Ectodermal cell (in vitro differentiated cells): ENCODE results near the gene TCERG1L.

Source experiments
- H3K27ac ChIP-seq: 2 replicates; pipeline ENCODE4 v1.7.0; 2013; ENCODE audit warnings: mild to moderate bottlenecking, low read depth, low read length; ENCODE audit not compliant: insufficient read depth, poor library complexity, severe bottlenecking
- H3K27me3 ChIP-seq: 2 replicates; pipeline ENCODE4 v1.7.0; 2013; ENCODE audit warnings: mild to moderate bottlenecking, low read length; ENCODE audit not compliant: insufficient read depth, control insufficient read depth, poor library complexity, severe bottlenecking
- H3K36me3 ChIP-seq: one replicate; pipeline ENCODE4 v1.7.0; 2013; ENCODE audit warnings: low read length; ENCODE audit not compliant: control insufficient read depth, insufficient read depth
- H3K4me1 ChIP-seq: one replicate; pipeline ENCODE4 v1.7.0; 2013; ENCODE audit warnings: low read length; ENCODE audit not compliant: control insufficient read depth, insufficient read depth
- H3K4me3 ChIP-seq: 2 replicates; pipeline ENCODE4 v1.7.0; 2013; ENCODE audit warnings: low read depth, low read length, control low read depth; ENCODE audit not compliant: insufficient read depth
- H3K9me3 ChIP-seq: 2 replicates; pipeline ENCODE4 v1.7.0; 2013; ENCODE audit warnings: mild to moderate bottlenecking, low read length, moderate library complexity; ENCODE audit not compliant: control insufficient read depth
- WGBS, 2 experiments: methylation state at CpG; one replicate each; pipeline ENCODE4 v1.1.7; 2013; ENCODE audit warnings: missing lambda C conversion rate in 2 of 2; 5-methylcytosine and 5-hydroxymethylcytosine counted together

Gene TCERG1L

GRCh38 chr10:131316321-131317075, 5.0 kb upstream of the TCERG1L start:
- no peaks in the 10 kb centered on the region for H3K9me3 ChIP-seq
- no peak overlapping the region for H3K4me3 ChIP-seq
- H3K36me3 ChIP-seq: no peaks in the 10 kb centered on the region
- H3K4me1 ChIP-seq: peaks cover 6% of the 10 kb centered on the region
- WGBS, 2 experiments: 92 to 93% methylated on average over 16 of the region's 16 CpGs
- peaks cover 12% of the 10 kb centered on the region for H3K27me3 ChIP-seq
- H3K27ac ChIP-seq: no peak overlapping the region

GRCh38 chr10:131315344-131315743, 3.8 kb upstream of the TCERG1L start:
- H3K27me3 ChIP-seq: peaks cover 23% of the 10 kb centered on the region
- no peak overlapping the region for H3K4me3 ChIP-seq
- H3K4me1 ChIP-seq: no peaks in the 10 kb centered on the region
- H3K27ac ChIP-seq: no peak overlapping the region
- no peaks in the 10 kb centered on the region for H3K9me3 ChIP-seq
- no peaks in the 10 kb centered on the region for H3K36me3 ChIP-seq
- 92 to 94% methylated on average over 6 to 7 of the region's 9 CpGs for WGBS, 2 experiments

- H3K27me3 ChIP-seq: peaks cover 28% of the 10 kb centered on the region
- 79 to 86% methylated on average over 10 of the region's 10 CpGs for WGBS, 2 experiments
These were observed 3.3 kb upstream of the TCERG1L start for GRCh38 chr10:131314799-131315198.

DNA sequence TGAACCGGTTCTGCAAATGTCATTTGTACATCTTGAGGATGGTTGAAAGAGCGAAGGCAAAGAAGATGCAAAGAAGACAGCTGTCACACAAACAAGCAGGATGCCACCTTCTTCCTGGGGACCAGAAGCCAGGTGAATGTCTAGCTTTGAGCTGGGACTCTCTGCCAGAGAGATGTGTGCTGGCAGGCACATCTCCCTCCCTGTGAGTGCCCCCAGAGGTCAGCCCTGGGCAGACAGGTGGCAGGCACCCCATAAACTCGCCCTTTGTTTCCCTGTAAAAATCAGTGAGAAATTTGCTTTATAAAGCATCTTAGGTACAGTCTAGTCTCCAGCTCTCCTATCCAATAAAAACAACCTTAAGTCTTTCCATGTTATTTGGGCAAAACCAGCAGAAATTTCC, 2.6 kb upstream of the TCERG1L start:
- H3K9me3 ChIP-seq: no peaks in the 10 kb centered on the region
- H3K27me3 ChIP-seq: peaks cover 28% of the 10 kb centered on the region

More at GRCh38 chr10:131314799-131315198, 3.3 kb upstream of the TCERG1L start:
- Histone ChIP-seq H3K9me3 (no peaks in the 10 kb centered on the region), H3K4me3 (no peak overlapping the region), H3K36me3 (no peaks in the 10 kb centered on the region), H3K4me1 (no peaks in the 10 kb centered on the region), H3K27ac (no peak overlapping the region)

GRCh38 chr10:131313377-131313776, 1.9 kb upstream of the TCERG1L start:
- H3K27ac ChIP-seq: no peak overlapping the region
- H3K27me3 ChIP-seq: peaks cover 28% of the 10 kb centered on the region

More for the DNA sequence above, 2.6 kb upstream of the TCERG1L start:
- H3K4me3 ChIP-seq: no peak overlapping the region
- H3K36me3 ChIP-seq: no peaks in the 10 kb centered on the region
- no peak overlapping the region for H3K27ac ChIP-seq
- no peaks in the 10 kb centered on the region for H3K4me1 ChIP-seq
- WGBS, 2 experiments: 86 to 91% methylated on average over 3 of the region's 3 CpGs

DNA sequence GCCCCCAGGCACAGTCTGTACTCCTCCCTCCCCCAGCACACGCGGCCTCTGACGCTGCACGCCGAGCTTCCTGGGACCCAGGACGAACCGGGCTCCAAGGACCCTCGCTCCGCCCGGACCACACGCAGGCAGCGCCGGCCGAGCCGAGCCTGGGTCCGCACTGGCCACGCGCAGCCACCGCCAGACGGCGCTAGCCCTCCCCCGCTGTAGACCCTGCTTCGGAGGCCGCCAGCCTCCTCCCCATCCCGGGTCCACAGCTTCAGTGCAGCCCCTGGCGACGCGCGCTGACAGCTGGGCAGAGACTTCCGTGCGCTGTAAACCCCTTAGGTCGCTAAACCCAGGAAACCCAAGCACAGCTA, 936 bp upstream of the TCERG1L start:
- WGBS, 2 experiments: 0 to 1% methylated on average over 32 of the region's 32 CpGs
- peak overlapping the region; percentile 37 for H3K4me3 ChIP-seq
- peaks cover 28% of the 10 kb centered on the region for H3K27me3 ChIP-seq

More at GRCh38 chr10:131313377-131313776, 1.9 kb upstream of the TCERG1L start:
- H3K4me1 ChIP-seq: no peaks in the 10 kb centered on the region
- H3K4me3 ChIP-seq: no peak overlapping the region
- no peaks in the 10 kb centered on the region for H3K36me3 ChIP-seq
- WGBS, 2 experiments: 84 to 85% methylated on average over 6 of the region's 6 CpGs
- H3K9me3 ChIP-seq: no peaks in the 10 kb centered on the region

DNA sequence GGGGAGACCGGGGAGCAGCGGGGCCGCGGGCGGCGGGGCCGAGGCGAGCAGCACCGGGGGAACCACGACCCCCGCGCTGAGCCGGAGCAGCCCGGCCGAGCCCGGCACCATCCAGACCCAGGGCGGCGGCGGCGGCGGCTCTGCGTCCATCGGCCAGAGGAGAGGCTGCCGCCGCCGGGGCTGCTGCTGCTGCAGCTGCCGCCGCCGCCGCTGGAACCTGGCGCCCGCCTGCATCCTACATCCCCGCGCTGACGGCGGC, 190 bp downstream of the TCERG1L start:
- peak overlapping the region; percentile 35 for H3K4me3 ChIP-seq

More for the DNA sequence above, 936 bp upstream of the TCERG1L start:
- Histone ChIP-seq H3K27ac (no peak overlapping the region), H3K9me3 (no peaks in the 10 kb centered on the region), H3K4me1 (no peaks in the 10 kb centered on the region), H3K36me3 (no peaks in the 10 kb centered on the region)

DNA sequence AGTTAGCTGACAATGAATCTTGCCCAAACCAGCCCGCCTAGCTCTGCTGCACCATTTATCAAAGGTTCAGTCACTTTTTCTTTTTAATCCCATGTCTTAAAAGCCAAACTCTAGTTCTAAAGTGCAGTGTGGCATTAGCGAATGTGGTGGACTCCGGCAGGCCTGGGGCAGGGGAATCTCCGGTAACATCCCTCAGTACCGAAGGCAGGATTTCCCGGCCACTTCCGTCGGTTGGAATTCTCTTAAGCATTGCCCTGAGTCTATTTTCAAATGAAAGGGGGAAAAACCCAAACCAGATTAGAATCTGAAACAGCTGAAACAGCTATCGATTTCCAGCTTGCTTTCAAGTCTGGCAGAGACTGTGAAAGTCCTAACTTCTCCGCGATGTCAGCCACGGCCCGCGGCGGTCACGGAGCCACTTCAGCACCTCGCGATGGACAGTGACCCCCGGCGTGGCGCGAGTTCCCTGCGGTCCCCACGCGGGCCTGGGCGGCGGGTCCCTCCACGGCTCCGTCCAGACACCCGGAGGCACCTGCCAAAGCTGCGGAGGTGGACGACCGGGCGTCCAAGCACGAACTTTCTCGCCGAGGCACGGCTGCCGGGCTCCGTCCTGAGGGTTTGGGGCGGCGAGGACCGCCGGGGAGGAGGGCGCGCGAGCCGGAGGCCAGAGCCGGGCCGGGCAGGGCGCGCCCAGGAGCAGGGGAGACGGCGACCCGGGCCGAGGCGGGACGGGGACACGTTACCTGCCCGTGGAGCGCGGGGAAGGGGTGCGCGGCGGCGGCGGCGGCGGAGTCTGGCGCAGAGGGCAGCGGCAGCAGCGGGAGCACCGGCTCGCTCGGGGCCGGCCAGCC, 745 bp downstream of the TCERG1L start:
- H3K36me3 ChIP-seq: no peaks in the 10 kb centered on the region
- no peaks in the 10 kb centered on the region for H3K9me3 ChIP-seq
- peak overlapping the region; percentile 35 for H3K4me3 ChIP-seq
- H3K27me3 ChIP-seq: peaks cover 28% of the 10 kb centered on the region
- 1 to 2% methylated on average over 76 of the region's 76 CpGs for WGBS, 2 experiments
- no peak overlapping the region for H3K27ac ChIP-seq
- H3K4me1 ChIP-seq: no peaks in the 10 kb centered on the region

More for the DNA sequence above, 190 bp downstream of the TCERG1L start:
- H3K27ac ChIP-seq: no peak overlapping the region
- no peaks in the 10 kb centered on the region for H3K36me3 ChIP-seq
- no peaks in the 10 kb centered on the region for H3K9me3 ChIP-seq
- peaks cover 28% of the 10 kb centered on the region for H3K27me3 ChIP-seq
- no peaks in the 10 kb centered on the region for H3K4me1 ChIP-seq
- 0% methylated on average over 36 of the region's 36 CpGs for WGBS, 2 experiments

DNA sequence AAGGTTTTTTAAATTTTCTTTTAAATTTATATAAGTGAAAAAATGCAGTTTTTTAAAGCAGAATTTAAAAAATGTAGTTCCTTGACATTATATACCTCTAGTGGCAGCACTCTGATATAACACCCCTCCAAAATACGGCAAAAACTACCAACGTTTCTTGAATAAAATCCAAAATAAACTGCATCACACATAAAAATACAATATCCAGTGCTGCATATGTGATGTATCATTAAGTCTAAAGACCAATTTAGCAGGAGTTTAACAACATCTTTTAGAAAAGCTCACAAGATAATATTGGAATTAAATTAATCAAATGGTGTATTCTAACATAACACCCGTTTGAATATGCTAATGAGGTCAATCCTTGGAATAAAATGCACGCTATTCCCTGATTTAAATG, 1.4 kb downstream of the TCERG1L start:
- Histone ChIP-seq H3K27me3 (peaks cover 28% of the 10 kb centered on the region), H3K9me3 (no peaks in the 10 kb centered on the region), H3K27ac (no peak overlapping the region), H3K4me1 (no peaks in the 10 kb centered on the region), H3K4me3 (peak overlapping the region; percentile 35), H3K36me3 (no peaks in the 10 kb centered on the region)
- 9 to 15% methylated on average over 4 of the region's 4 CpGs for WGBS, 2 experiments

DNA sequence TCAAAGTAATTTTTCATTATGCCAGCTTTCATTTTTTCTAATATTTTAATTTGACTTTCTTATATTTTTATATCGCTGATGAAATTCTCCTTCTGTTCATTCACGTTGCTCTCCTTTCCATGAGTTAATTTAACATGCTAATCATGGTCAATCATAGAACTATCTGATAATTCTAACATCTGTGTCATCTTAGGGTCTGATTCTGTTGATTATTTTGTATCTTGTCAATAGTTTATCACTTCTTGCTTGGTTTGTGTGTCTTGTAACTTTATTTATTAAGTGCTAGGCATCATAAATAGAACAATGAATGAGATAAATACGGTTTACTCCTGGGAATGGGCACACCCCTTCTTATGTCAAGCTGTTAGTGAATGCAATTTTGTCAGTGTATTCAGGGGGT, 11.0 kb downstream of the TCERG1L start:
- 75% methylated on average over 3 of the region's 3 CpGs for WGBS, 2 experiments

More for the DNA sequence above, 11.0 kb downstream of the TCERG1L start:
- Histone ChIP-seq H3K9me3 (no peaks in the 10 kb centered on the region), H3K27me3 (no peaks in the 10 kb centered on the region), H3K36me3 (no peaks in the 10 kb centered on the region), H3K4me1 (no peaks in the 10 kb centered on the region), H3K27ac (no peak overlapping the region), H3K4me3 (no peak overlapping the region)
